ENCODE results near the gene RNF166.
A peak's percentile ranks its signal among the peaks of the same experiment; 100 is the strongest.

RNF166 gene

DNA sequence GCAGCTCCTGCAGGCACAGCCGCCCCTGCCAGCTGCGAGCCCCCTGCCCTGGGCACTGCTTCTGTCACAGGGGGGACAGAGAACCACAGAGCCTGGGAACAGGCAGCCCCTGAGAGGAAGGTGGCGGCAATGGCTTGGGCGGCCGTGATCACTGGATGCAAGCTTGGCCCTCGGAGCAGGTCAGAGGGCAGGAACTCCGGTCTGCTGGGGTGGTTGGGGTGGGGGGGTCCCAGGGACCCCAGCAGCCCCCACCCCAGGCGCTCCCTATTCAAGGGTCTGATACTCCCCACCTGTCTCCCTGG lies 53.5 kb downstream of the RNF166 start:
- H3K4me3 ChIP-seq (replicated peaks; ENCODE audit: low read depth, low read length) = no peak overlapping the region
- TF ChIP-seq, protein P1, sequence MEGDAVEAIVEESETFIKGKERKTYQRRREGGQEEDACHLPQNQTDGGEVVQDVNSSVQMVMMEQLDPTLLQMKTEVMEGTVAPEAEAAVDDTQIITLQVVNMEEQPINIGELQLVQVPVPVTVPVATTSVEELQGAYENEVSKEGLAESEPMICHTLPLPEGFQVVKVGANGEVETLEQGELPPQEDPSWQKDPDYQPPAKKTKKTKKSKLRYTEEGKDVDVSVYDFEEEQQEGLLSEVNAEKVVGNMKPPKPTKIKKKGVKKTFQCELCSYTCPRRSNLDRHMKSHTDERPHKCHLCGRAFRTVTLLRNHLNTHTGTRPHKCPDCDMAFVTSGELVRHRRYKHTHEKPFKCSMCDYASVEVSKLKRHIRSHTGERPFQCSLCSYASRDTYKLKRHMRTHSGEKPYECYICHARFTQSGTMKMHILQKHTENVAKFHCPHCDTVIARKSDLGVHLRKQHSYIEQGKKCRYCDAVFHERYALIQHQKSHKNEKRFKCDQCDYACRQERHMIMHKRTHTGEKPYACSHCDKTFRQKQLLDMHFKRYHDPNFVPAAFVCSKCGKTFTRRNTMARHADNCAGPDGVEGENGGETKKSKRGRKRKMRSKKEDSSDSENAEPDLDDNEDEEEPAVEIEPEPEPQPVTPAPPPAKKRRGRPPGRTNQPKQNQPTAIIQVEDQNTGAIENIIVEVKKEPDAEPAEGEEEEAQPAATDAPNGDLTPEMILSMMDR (IDR thresholded peaks at IDR 0.05; ENCODE audit: low read length, missing control alignments) = no peak
- no peak for DNase-seq (ENCODE audit: low read depth)

DNA sequence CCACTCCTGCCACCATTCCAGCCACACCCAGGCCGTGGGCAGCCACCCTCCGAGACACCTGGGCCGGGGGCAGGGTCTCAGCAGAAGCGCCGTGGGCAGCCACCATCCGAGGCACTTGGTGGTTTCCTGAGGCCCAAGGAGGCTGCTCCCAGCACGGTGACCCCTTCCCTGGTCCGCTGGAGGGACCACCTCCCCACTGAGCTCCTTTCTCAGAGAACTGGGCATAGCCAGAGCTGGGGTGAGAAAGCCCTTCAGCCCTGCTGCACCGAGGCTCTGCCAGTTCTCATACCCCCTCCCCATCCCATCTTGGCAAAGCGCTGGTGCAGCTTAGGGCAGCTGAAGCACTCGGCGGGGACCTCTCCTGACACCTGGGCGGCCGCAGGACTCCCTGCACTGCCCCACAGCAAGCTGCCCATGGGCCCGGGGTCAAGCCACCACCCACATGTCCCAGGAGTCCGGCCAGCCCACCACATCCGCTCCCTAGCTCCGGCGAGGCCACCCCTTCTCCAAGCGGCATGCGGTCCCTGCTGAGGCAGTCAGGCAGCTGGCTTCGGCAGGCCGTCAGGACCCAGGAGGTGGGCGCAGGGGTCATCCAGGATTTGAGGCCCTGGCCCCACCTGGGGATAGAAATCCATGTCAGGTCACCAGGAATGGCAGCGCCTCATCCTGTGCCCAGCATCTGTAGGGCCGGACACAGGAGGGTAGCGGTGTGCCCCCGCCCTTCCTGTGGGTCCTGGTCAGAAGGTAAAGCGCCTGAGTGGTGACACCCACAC lies 54.0 kb downstream of the RNF166 start:
- DNase-seq (ENCODE audit: low read depth) = no peak
- TF ChIP-seq, protein P1 (IDR thresholded peaks at IDR 0.05; ENCODE audit: low read length, missing control alignments) = no peak
- no peak overlapping the region for H3K4me3 ChIP-seq (replicated peaks; ENCODE audit: low read depth, low read length)

DNA sequence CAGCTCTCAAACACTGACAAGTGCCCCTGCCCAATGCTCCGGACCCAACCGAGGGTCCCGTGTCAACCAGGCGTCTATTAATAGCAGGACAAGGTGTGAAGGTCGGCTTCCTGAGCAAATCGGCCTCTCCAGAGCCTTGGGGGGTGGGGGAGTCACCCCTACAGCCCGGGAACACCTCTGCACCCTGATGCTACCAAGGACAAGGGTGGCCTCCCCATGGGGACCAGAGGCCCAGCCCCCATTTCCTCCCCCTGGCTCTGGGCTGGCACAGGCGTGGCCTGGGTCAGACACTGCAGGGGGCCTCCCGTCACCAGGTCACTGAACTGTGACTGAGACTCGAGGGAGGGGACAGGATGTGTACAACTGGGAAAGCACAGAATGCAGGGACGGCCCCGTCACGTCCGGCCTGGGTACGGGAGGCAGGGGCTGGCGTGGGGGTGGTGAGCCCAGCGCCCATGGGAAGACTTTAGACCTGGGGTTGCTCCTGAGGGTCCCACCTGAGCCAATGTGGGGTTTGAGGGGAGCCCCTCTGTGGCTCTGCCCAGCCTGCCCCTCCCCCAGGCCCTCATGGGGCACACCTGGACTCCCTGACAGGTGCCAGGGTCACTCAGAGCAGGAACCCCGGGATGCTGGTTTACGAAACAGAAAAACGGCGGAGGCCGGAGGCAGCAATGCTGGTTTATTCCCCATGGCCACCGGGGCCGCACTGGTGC lies 54.8 kb downstream of the RNF166 start:
- peak overlapping the region; percentile 67 for H3K4me3 ChIP-seq (replicated peaks; ENCODE audit: low read depth, low read length)
- DNase-seq (ENCODE audit: low read depth) = no peak

DNA sequence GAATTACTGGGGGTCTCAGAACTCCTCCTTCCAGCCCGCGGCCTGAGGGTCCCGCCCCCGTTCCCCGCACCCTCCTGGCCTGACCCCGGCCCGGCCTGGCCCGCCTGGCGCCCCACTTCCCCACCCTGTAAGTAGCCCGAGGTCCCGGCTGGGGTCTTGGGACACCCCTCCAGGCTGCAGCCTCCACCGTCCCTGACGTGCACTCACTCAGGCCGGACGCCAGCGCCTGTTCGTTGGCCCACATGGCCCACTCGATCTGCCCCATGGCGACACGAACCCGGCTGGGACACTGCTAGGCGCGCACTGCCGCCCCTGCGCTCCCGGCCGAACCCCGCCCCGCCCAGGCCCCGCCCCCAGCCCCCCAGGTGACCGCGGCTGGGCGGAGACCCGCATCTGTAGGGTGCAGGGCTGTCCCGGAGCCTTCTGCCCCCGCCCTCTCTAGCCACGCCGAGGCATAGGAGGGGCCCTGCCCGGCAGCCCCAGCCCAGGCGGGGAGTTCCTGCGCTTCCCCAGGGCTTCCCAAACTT lies 55.4 kb downstream of the RNF166 start, which contains the start of gene CYBA:
CYBA (minus strand) TSS at position 305 of the 527 bp plus-strand sequence; CDS start at position 265, 40 bp downstream.
- peak; percentile 41 for DNase-seq (ENCODE audit: low read depth)
- peak within 1 kb of the TSS; percentile 67 for H3K4me3 ChIP-seq (replicated peaks; ENCODE audit: low read depth, low read length)
- TF ChIP-seq, protein P1 (IDR thresholded peaks at IDR 0.05; ENCODE audit: low read length, missing control alignments) = no peak

More for the DNA sequence above, 54.8 kb downstream of the RNF166 start:
- TF ChIP-seq, protein P1 (IDR thresholded peaks at IDR 0.05; ENCODE audit: low read length, missing control alignments) = no peak

DNA sequence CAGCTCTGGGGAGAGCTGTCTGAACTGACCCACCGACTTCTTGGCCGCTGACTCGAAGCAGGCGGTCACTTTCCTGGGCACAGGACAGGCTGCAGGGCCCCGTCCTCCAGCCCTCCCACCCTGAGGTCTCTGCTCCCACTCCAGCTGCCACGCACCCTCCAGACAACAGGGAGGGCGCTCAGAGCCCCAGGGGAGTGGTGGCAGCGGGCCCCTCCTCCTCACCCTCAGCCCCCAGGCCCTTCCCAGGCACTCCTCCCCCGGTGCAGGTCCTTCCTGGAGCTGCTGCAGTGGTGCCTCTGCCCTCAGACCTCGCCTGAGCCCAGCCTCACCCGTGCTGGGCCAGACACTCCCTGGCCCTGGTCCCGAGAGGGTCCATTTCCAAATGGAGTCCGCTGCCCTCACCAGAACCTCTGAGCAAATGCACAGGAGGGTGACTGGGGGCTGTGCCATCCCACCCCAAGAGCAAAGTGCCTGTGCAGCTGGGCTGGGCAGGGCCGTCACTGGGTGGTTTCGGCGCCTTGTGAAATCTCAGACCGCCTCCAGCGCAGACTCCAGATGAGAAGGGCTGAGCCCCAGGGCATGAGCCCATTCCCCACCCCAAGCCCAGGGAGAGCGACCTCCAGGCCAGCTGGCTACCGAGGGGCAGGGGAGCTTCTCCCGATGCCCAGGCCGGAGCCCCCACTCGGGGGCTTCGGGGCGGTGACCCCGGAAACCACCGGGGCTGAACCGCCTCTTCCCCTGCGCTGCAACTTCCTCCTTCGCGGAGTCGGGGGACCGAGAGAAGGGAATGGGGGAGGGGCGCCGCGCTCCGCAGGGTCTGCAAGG lies 56.1 kb downstream of the RNF166 start:
- TF ChIP-seq, protein P1 (IDR thresholded peaks at IDR 0.05; ENCODE audit: low read length, missing control alignments) = no peak
- DNase-seq (ENCODE audit: low read depth) = peak; percentile 22
- peak overlapping the region; percentile 67 for H3K4me3 ChIP-seq (replicated peaks; ENCODE audit: low read depth, low read length)

DNA sequence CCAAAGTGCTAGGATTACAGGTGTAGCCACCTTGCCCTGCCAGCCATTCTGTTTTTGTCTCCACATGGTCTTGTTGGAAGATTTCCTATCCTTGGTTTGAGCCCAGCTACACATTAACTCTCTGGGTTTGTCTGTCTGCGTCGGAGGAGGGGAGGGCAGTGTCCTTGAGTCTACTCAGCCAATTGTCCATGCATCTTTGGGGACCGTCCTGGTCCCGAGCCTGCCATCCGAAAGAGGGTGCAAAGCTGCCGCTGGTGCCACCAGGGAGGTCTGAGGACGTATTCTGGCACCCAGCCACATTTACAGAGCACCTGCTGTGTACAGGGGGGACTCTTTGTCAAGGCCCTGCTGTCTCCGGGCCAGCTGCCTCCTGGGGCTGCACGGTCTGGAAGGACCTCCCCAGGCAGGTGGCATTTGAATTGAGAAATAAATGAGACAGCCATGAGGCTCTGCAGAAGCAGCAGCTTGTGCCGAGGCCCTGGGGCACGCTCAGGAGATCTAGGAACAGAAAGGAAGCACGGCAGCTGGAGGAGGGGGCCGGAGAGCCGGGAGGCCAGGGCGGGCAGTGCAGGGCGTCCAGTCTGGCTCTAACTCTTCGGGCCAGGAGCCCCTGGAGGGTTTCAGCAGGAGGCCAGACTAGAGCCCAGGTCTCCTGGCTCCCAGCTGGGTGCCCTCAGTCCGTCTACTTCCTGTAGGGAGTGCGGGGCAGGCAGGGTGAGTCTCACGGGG lies 56.8 kb downstream of the RNF166 start:
- H3K4me3 ChIP-seq (replicated peaks; ENCODE audit: low read depth, low read length) = peak overlapping the region; percentile 67

More for the DNA sequence above, 56.8 kb downstream of the RNF166 start:
- DNase-seq (ENCODE audit: low read depth) = no peak
- TF ChIP-seq, protein P1 (IDR thresholded peaks at IDR 0.05; ENCODE audit: low read length, missing control alignments) = no peak

Measured in fibroblast of pulmonary artery (primary cell).